ENCODE data around the gene DBT.
"Not testable (repeated sequence)": the region's sequence is repeated elsewhere in the genome, so short reads cannot be mapped to it uniquely, and the experiment has no call there.

The DBT gene

DNA sequence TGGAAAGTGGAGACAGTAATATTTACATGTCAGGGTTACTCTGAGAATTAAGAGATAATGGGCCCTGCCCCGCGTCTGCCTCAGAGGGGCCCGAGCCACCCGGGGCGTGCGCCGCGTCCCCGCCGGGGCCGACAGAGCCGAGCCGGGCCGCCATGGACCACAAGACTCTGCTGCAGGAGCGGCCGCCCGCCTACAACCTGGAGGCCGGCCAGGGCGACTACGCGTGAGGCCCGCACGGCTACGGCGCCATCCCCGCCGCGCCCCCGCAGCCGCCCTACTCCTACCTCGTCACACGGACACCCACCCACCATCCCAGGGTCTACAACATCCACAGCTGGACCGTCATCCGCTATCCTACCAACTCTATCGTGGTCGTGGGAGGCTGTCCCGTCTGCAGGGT lies 36.5 kb downstream of the DBT start:
- no peak overlapping the region for H3K4me2 ChIP-seq (ENCODE audit: low read length, poor library complexity, severe bottlenecking)
- no peak for DNase-seq
- H4K8ac ChIP-seq (ENCODE audit: low read length), result no peak overlapping the region
- H2AFZ ChIP-seq (ENCODE audit: low read depth, low read length), result no peak overlapping the region
- 96% methylated on average over 37 of the region's 37 CpGs for WGBS
- no peak overlapping the region for H4K91ac ChIP-seq (ENCODE audit: low read length)
- H3K4me1 ChIP-seq (ENCODE audit: control insufficient read depth, insufficient read depth, low read depth, low read length), result peaks cover 3% of the 10 kb centered on the region
- H2BK15ac ChIP-seq (ENCODE audit: low read depth, poor library complexity, severe bottlenecking), result no peak overlapping the region
- peaks cover 23 to 73% of the 10 kb centered on the region in 2 experiments for H3K36me3 ChIP-seq (ENCODE audit: control insufficient read depth in 1 of 2, insufficient read depth in 2 of 2, low read depth in 1 of 2, low read length in 2 of 2)
- peaks cover 4% of the 10 kb centered on the region for H3K79me1 ChIP-seq (replicated peaks; ENCODE audit: low read length, poor library complexity, severe bottlenecking)
- H3K27ac ChIP-seq (ENCODE audit: low read length, poor library complexity, severe bottlenecking), result no peak overlapping the region
- no peak overlapping the region for H3K9ac ChIP-seq (ENCODE audit: low read length)
- no peak overlapping the region for H2BK120ac ChIP-seq (ENCODE audit: low read depth, low read length)
- no peak overlapping the region for H2AK5ac ChIP-seq (ENCODE audit: low read length, severe bottlenecking)
- no peak overlapping the region for H2BK5ac ChIP-seq (ENCODE audit: low read depth, low read length, poor library complexity, severe bottlenecking)
- H3K4me3 ChIP-seq (ENCODE audit: insufficient read depth in 1 of 2, low read depth in 1 of 2, low read length in 2 of 2), result no peak overlapping the region
- H3K18ac ChIP-seq (ENCODE audit: low read depth in 1 of 2, low read length in 2 of 2), result no peak overlapping the region
- no peak overlapping the region for H3K14ac ChIP-seq (ENCODE audit: low read length in 2 of 2)
- no peak overlapping the region for H2BK12ac ChIP-seq (ENCODE audit: low read length in 2 of 2)
- H3K23ac ChIP-seq (ENCODE audit: low read length in 2 of 2), result no peak overlapping the region
- H3K27me3 ChIP-seq (ENCODE audit: control insufficient read depth in 1 of 2, insufficient read depth in 1 of 2, low read length in 2 of 2), result no peaks in the 10 kb centered on the region
- H3K4ac ChIP-seq (ENCODE audit: low read depth in 1 of 2, low read length in 2 of 2), result no peak overlapping the region
- no peaks in the 10 kb centered on the region for H3K9me3 ChIP-seq (ENCODE audit: control insufficient read depth, low read length)

GRCh38 chr1:100206301-100206700 lies 43.3 kb downstream of the DBT start:
- H3K27ac ChIP-seq (ENCODE audit: low read length, poor library complexity, severe bottlenecking), result no peak overlapping the region
- no peak for DNase-seq
- no peak overlapping the region for H2AK5ac ChIP-seq (ENCODE audit: low read length, severe bottlenecking)
- H3K79me1 ChIP-seq (replicated peaks; ENCODE audit: low read length, poor library complexity, severe bottlenecking), result peaks cover 2% of the 10 kb centered on the region
- H3K23ac ChIP-seq (ENCODE audit: low read length in 2 of 2), result no peak overlapping the region
- no peak overlapping the region for H3K9ac ChIP-seq (ENCODE audit: low read length)
- H4K91ac ChIP-seq (ENCODE audit: low read length), result no peak overlapping the region
- H3K4me2 ChIP-seq (ENCODE audit: low read length, poor library complexity, severe bottlenecking), result no peak overlapping the region
- H3K4ac ChIP-seq (ENCODE audit: low read depth in 1 of 2, low read length in 2 of 2), result no peak overlapping the region
- no peak overlapping the region for H2BK5ac ChIP-seq (ENCODE audit: low read depth, low read length, poor library complexity, severe bottlenecking)
- H3K36me3 ChIP-seq (ENCODE audit: control insufficient read depth in 1 of 2, insufficient read depth in 2 of 2, low read depth in 1 of 2, low read length in 2 of 2), result peaks cover 12 to 61% of the 10 kb centered on the region in 2 experiments
- H4K8ac ChIP-seq (ENCODE audit: low read length), result no peak overlapping the region
- H2BK120ac ChIP-seq (ENCODE audit: low read depth, low read length), result no peak overlapping the region
- H3K27me3 ChIP-seq (ENCODE audit: control insufficient read depth in 1 of 2, insufficient read depth in 1 of 2, low read length in 2 of 2), result no peaks in the 10 kb centered on the region
- no peak overlapping the region for H2BK15ac ChIP-seq (ENCODE audit: low read depth, poor library complexity, severe bottlenecking)
- no peak overlapping the region for H2AFZ ChIP-seq (ENCODE audit: low read depth, low read length)
- WGBS, result 100% methylated on average over 2 of the region's 2 CpGs
- H3K18ac ChIP-seq (ENCODE audit: low read depth in 1 of 2, low read length in 2 of 2), result no peak overlapping the region
- no peak overlapping the region for H3K14ac ChIP-seq (ENCODE audit: low read length in 2 of 2)
- no peak overlapping the region for H2BK12ac ChIP-seq (ENCODE audit: low read length in 2 of 2)
- no peak overlapping the region for H3K4me3 ChIP-seq (ENCODE audit: insufficient read depth in 1 of 2, low read depth in 1 of 2, low read length in 2 of 2)
- no peaks in the 10 kb centered on the region for H3K4me1 ChIP-seq (ENCODE audit: control insufficient read depth, insufficient read depth, low read depth, low read length)
- H3K9me3 ChIP-seq (ENCODE audit: control insufficient read depth, low read length), result peaks cover 3% of the 10 kb centered on the region

GRCh38 chr1:100205593-100205992 lies 44.0 kb downstream of the DBT start:
- not testable (repeated sequence) for H2BK120ac ChIP-seq (ENCODE audit: low read depth, low read length); H2BK12ac ChIP-seq (ENCODE audit: low read length in 2 of 2); H3K4ac ChIP-seq (ENCODE audit: low read depth in 1 of 2, low read length in 2 of 2); H3K14ac ChIP-seq (ENCODE audit: low read length in 2 of 2); H3K9me3 ChIP-seq (ENCODE audit: control insufficient read depth, low read length); H3K18ac ChIP-seq (ENCODE audit: low read depth in 1 of 2, low read length in 2 of 2); H3K9ac ChIP-seq (ENCODE audit: low read length); H3K27me3 ChIP-seq (ENCODE audit: control insufficient read depth in 1 of 2, insufficient read depth in 1 of 2, low read length in 2 of 2); H2AFZ ChIP-seq (ENCODE audit: low read depth, low read length); H3K4me2 ChIP-seq (ENCODE audit: low read length, poor library complexity, severe bottlenecking); H4K8ac ChIP-seq (ENCODE audit: low read length); H3K79me1 ChIP-seq (replicated peaks; ENCODE audit: low read length, poor library complexity, severe bottlenecking); H2AK5ac ChIP-seq (ENCODE audit: low read length, severe bottlenecking); H2BK15ac ChIP-seq (ENCODE audit: low read depth, poor library complexity, severe bottlenecking); H3K27ac ChIP-seq (ENCODE audit: low read length, poor library complexity, severe bottlenecking); H3K4me3 ChIP-seq (ENCODE audit: insufficient read depth in 1 of 2, low read depth in 1 of 2, low read length in 2 of 2); H2BK5ac ChIP-seq (ENCODE audit: low read depth, low read length, poor library complexity, severe bottlenecking); H4K91ac ChIP-seq (ENCODE audit: low read length); DNase-seq; H3K23ac ChIP-seq (ENCODE audit: low read length in 2 of 2); H3K4me1 ChIP-seq (ENCODE audit: control insufficient read depth, insufficient read depth, low read depth, low read length)
- peaks cover 13 to 54% of the 10 kb centered on the region in 2 experiments for H3K36me3 ChIP-seq (ENCODE audit: control insufficient read depth in 1 of 2, insufficient read depth in 2 of 2, low read depth in 1 of 2, low read length in 2 of 2)
- WGBS, result no CpG with 5 or more reads among the region's 2 CpGs

- H3K4me2 ChIP-seq (ENCODE audit: low read length, poor library complexity, severe bottlenecking); H3K9ac ChIP-seq (ENCODE audit: low read length); H3K18ac ChIP-seq (ENCODE audit: low read depth in 1 of 2, low read length in 2 of 2); H3K4me3 ChIP-seq (ENCODE audit: insufficient read depth in 1 of 2, low read depth in 1 of 2, low read length in 2 of 2); H4K8ac ChIP-seq (ENCODE audit: low read length); H3K9me3 ChIP-seq (ENCODE audit: control insufficient read depth, low read length); H2BK5ac ChIP-seq (ENCODE audit: low read depth, low read length, poor library complexity, severe bottlenecking); H3K4me1 ChIP-seq (ENCODE audit: control insufficient read depth, insufficient read depth, low read depth, low read length); H3K27ac ChIP-seq (ENCODE audit: low read length, poor library complexity, severe bottlenecking); DNase-seq; H2BK12ac ChIP-seq (ENCODE audit: low read length in 2 of 2); H2AK5ac ChIP-seq (ENCODE audit: low read length, severe bottlenecking); H3K14ac ChIP-seq (ENCODE audit: low read length in 2 of 2); H3K4ac ChIP-seq (ENCODE audit: low read depth in 1 of 2, low read length in 2 of 2); H2BK120ac ChIP-seq (ENCODE audit: low read depth, low read length); H3K23ac ChIP-seq (ENCODE audit: low read length in 2 of 2); H3K79me1 ChIP-seq (replicated peaks; ENCODE audit: low read length, poor library complexity, severe bottlenecking); H3K27me3 ChIP-seq (ENCODE audit: control insufficient read depth in 1 of 2, insufficient read depth in 1 of 2, low read length in 2 of 2); H2AFZ ChIP-seq (ENCODE audit: low read depth, low read length); H2BK15ac ChIP-seq (ENCODE audit: low read depth, poor library complexity, severe bottlenecking); H4K91ac ChIP-seq (ENCODE audit: low read length): not testable (repeated sequence)
- WGBS, result 93% methylated on average over 1 of the region's 2 CpGs
- peaks cover 17 to 52% of the 10 kb centered on the region in 2 experiments for H3K36me3 ChIP-seq (ENCODE audit: control insufficient read depth in 1 of 2, insufficient read depth in 2 of 2, low read depth in 1 of 2, low read length in 2 of 2)
Measured at GRCh38 chr1:100205103-100205502, 44.5 kb downstream of the DBT start.
